ENCODE results near the gene PARD6G. TPM values are rescaled to one million over a fixed set of nuclear protein-coding genes. Genes with fewer than 3 reads are reported as not detected.
A peak's percentile ranks its signal among the peaks of the same experiment; 100 is the strongest.
"Not testable (repeated sequence)": the region's sequence is repeated elsewhere in the genome, so short reads cannot be mapped to it uniquely, and the experiment has no call there.

The PARD6G gene
- total RNA-seq, 1 donor from 2014 or later = 21.8 TPM

DNA sequence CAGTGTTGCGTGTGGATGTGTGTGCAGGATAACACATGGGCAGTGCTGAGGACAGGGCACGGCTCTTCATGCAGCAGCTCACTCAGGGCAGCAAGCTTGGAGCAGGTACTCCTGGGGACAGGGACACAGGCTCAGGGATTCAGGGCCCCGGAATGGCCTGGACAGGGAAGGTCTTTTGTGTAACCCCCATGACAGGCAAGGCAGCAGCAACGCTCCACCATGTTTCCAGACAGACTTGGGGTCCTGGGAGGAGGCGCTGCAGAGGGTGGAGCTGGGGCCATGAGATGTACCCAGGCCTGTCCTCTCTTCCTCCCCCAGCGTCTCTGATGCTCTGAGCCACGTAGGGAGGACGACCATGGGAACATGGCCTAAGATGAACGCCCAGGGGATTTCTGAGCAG lies 80.0 kb downstream of the PARD6G start:
- Histone ChIP-seq H3K9ac (no peak overlapping the region), H3K9me3 (ENCODE audit: low read depth) (no peaks in the 10 kb centered on the region), H3K4me1 (no peaks in the 10 kb centered on the region), H3K27me3 (no peaks in the 10 kb centered on the region), H4K20me1 (ENCODE audit: low read depth) (no peaks in the 10 kb centered on the region), H3K4me2 (no peak overlapping the region), H2AFZ (replicated peaks) (no peak overlapping the region), H3K27ac (no peak overlapping the region), H3K79me2 (ENCODE audit: low read depth) (no peaks in the 10 kb centered on the region), H3K36me3 (no peaks in the 10 kb centered on the region), H3F3A (ENCODE audit: low read depth) (no peaks in the 10 kb centered on the region), H3K4me3 (no peak overlapping the region)
- H3K36me3 Mint-ChIP-seq = peaks cover 47% of the 10 kb centered on the region
- H3K4me3 Mint-ChIP-seq = no peak overlapping the region
- peak overlapping the region; percentile 53 for H3K27ac Mint-ChIP-seq
- no peak for DNase-seq (ENCODE audit: low spot score)
- peaks cover 20% of the 10 kb centered on the region for H3K4me1 Mint-ChIP-seq
- peaks cover 5% of the 10 kb centered on the region for H3K27me3 Mint-ChIP-seq (ENCODE audit: insufficient read depth, low read depth)
- H3K9me3 Mint-ChIP-seq = peaks cover 24% of the 10 kb centered on the region
- no peak for TF ChIP-seq EZH2 (IDR thresholded peaks at IDR 0.05)
- TF ChIP-seq, protein P1, sequence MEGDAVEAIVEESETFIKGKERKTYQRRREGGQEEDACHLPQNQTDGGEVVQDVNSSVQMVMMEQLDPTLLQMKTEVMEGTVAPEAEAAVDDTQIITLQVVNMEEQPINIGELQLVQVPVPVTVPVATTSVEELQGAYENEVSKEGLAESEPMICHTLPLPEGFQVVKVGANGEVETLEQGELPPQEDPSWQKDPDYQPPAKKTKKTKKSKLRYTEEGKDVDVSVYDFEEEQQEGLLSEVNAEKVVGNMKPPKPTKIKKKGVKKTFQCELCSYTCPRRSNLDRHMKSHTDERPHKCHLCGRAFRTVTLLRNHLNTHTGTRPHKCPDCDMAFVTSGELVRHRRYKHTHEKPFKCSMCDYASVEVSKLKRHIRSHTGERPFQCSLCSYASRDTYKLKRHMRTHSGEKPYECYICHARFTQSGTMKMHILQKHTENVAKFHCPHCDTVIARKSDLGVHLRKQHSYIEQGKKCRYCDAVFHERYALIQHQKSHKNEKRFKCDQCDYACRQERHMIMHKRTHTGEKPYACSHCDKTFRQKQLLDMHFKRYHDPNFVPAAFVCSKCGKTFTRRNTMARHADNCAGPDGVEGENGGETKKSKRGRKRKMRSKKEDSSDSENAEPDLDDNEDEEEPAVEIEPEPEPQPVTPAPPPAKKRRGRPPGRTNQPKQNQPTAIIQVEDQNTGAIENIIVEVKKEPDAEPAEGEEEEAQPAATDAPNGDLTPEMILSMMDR (IDR thresholded peaks at IDR 0.05) = no peak
- TF ChIP-seq EZH2phosphoT487 (IDR thresholded peaks at IDR 0.05) = no peak

DNA sequence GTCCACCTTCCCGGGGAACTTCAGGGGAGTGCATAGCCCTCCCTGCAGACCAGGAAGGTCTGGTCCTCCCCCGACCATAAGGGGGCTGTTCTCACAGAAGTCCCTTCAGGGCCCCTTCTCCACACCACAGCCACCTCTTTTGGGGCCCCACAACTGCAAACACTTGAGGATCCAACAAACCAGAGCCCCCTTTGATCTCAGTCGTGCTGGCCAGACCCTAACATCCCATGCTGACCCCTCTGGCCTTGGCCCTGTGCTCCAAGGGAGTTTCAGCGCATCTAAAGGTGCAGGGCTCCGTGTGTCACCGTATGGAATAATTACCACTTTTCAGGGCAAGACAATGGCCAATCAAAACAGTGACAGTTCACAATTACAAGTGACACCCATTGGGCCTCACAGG lies 80.6 kb downstream of the PARD6G start:
- no peaks in the 10 kb centered on the region for H3K9me3 ChIP-seq (ENCODE audit: low read depth)
- no peak overlapping the region for H2AFZ ChIP-seq (replicated peaks)
- H3K9ac ChIP-seq = no peak overlapping the region
- H3F3A ChIP-seq (ENCODE audit: low read depth) = no peaks in the 10 kb centered on the region
- H3K27ac ChIP-seq = no peak overlapping the region
- TF ChIP-seq EZH2phosphoT487 (IDR thresholded peaks at IDR 0.05) = no peak
- TF ChIP-seq EZH2 (IDR thresholded peaks at IDR 0.05) = no peak
- TF ChIP-seq, protein P1 (IDR thresholded peaks at IDR 0.05) = no peak
- DNase-seq (ENCODE audit: low spot score) = no peak
- H3K9me3 Mint-ChIP-seq = peaks cover 24% of the 10 kb centered on the region
- no peak overlapping the region for H3K27ac Mint-ChIP-seq
- no peaks in the 10 kb centered on the region for H4K20me1 ChIP-seq (ENCODE audit: low read depth)
- H3K36me3 ChIP-seq = no peaks in the 10 kb centered on the region
- no peaks in the 10 kb centered on the region for H3K27me3 ChIP-seq
- peaks cover 19% of the 10 kb centered on the region for H3K4me1 Mint-ChIP-seq
- no peaks in the 10 kb centered on the region for H3K79me2 ChIP-seq (ENCODE audit: low read depth)
- no peaks in the 10 kb centered on the region for H3K4me1 ChIP-seq
- peaks cover 49% of the 10 kb centered on the region for H3K36me3 Mint-ChIP-seq
- H3K4me3 ChIP-seq = no peak overlapping the region
- no peak overlapping the region for H3K4me3 Mint-ChIP-seq
- peaks cover 5% of the 10 kb centered on the region for H3K27me3 Mint-ChIP-seq (ENCODE audit: insufficient read depth, low read depth)
- no peak overlapping the region for H3K4me2 ChIP-seq

DNA sequence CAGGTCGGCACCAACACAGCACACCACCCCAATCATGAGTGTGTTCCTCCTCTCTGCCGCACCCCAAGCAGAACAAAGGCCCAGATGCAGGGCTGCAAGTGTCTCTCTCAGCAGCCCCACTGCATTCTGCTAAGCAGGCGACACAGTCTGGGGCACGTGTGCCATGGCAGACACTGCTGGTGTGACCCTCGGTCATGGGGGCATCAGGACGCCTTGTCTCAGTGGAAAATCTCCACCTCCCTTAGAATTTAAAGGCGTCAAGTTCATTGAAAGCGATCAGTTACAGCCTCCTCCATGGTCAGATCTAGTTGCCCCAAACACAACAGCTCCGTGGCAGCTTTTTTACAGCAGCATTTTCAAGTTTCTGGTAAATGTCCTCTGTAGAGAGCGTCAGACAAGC lies 81.1 kb downstream of the PARD6G start:
- H3K4me2 ChIP-seq = no peak overlapping the region
- peaks cover 24% of the 10 kb centered on the region for H3K9me3 Mint-ChIP-seq
- no peaks in the 10 kb centered on the region for H4K20me1 ChIP-seq (ENCODE audit: low read depth)
- peaks cover 17% of the 10 kb centered on the region for H3K4me1 Mint-ChIP-seq
- no peaks in the 10 kb centered on the region for H3K79me2 ChIP-seq (ENCODE audit: low read depth)
- H3K4me1 ChIP-seq = no peaks in the 10 kb centered on the region
- no peaks in the 10 kb centered on the region for H3K9me3 ChIP-seq (ENCODE audit: low read depth)
- H3K27me3 ChIP-seq = no peaks in the 10 kb centered on the region
- no peak overlapping the region for H2AFZ ChIP-seq (replicated peaks)
- H3K27ac ChIP-seq = no peak overlapping the region
- H3F3A ChIP-seq (ENCODE audit: low read depth) = no peaks in the 10 kb centered on the region
- H3K36me3 ChIP-seq = no peaks in the 10 kb centered on the region
- peaks cover 49% of the 10 kb centered on the region for H3K36me3 Mint-ChIP-seq
- H3K9ac ChIP-seq = no peak overlapping the region
- no peak overlapping the region for H3K4me3 ChIP-seq
- H3K4me3 Mint-ChIP-seq = no peak overlapping the region
- peak overlapping the region; percentile 76 for H3K27ac Mint-ChIP-seq
- DNase-seq (ENCODE audit: low spot score) = no peak
- peaks cover 5% of the 10 kb centered on the region for H3K27me3 Mint-ChIP-seq (ENCODE audit: insufficient read depth, low read depth)
- TF ChIP-seq, protein P1 (IDR thresholded peaks at IDR 0.05) = no peak
- TF ChIP-seq EZH2phosphoT487 (IDR thresholded peaks at IDR 0.05) (no peak), EZH2 (IDR thresholded peaks at IDR 0.05) (no peak)

DNA sequence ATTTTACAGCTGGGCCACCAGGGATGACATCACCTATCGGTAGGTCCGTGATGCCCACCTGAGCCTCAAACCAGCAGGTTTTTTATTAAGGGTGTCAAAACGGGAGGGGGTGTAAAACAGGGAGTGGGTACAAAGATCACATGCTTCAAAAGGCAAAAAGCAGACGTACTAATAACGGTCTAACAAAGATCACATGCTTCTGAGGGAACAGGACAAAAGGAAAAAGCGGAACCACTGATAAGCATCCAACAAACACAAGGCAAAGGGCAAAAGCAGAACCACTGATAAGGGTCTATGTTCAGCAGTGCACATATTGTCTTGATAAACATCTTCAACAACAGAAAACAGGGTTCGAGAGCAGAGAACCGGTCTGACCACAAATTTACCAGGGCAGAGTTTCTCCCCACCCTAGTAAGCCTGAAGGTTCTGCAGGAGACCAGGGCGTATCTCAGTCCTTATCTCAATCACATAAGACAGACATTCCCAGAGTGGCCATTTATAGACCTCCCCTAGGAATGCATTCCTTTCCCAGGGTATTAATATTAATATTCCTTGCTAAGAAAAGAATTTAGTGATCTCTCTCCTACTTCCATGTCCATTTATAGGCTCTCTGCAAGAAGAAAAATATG lies 82.5 kb downstream of the PARD6G start:
- H2AFZ ChIP-seq (replicated peaks); H3K27me3 Mint-ChIP-seq (ENCODE audit: insufficient read depth, low read depth); H3K9me3 ChIP-seq (ENCODE audit: low read depth); H3K4me1 ChIP-seq; DNase-seq (ENCODE audit: low spot score); H3K27ac ChIP-seq; H3K9ac ChIP-seq; H3F3A ChIP-seq (ENCODE audit: low read depth); H4K20me1 ChIP-seq (ENCODE audit: low read depth); H3K79me2 ChIP-seq (ENCODE audit: low read depth); H3K4me2 ChIP-seq; H3K27me3 ChIP-seq; H3K27ac Mint-ChIP-seq; H3K4me3 ChIP-seq; H3K36me3 ChIP-seq; H3K4me3 Mint-ChIP-seq: not testable (repeated sequence)
- H3K4me1 Mint-ChIP-seq = peaks cover 11% of the 10 kb centered on the region
- H3K9me3 Mint-ChIP-seq = peaks cover 23% of the 10 kb centered on the region
- peaks cover 44% of the 10 kb centered on the region for H3K36me3 Mint-ChIP-seq

Measured in neural progenitor cell (in vitro differentiated cells).